Measurements from ENCODE around the gene NUFIP1.

DNA sequence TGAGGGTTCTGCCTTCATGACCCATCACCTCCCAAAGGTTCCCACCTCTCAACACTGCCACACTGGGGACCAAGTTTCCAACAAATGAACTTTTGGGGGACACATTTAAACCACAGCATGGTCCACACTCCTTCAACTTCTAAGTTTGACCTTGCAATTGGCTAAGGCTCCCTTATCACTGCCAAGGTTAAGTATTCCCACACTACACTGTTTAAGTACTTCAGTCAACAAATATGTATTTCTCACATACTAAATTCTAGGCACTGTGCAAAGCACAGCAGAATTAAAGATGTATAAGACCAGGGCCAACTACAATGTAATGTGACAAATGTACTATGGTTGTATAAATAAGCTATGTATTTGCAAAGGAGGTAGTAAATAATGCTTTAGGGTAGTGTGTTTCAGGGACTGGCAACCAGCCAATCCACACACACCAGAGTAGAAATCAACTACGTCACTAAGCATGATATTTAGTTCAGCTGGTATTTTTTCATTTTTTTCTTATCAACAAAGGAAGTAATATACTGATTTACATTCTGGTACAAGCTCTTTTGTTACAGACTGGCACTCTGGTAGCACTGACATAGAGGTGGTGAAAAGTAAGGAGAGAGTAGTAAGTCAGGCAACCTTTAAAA, 12.2 kb downstream of the NUFIP1 start:
- TF ChIP-seq POLR2A (IDR thresholded peaks at IDR 0.05) (no peak), CTCF (IDR thresholded peaks at IDR 0.05) (no peak), POLR2AphosphoS5 (IDR thresholded peaks at IDR 0.05) (no peak)

All from breast epithelium (tissue), 3 donors.